ENCODE results near the gene RERE.

RERE gene

DNA sequence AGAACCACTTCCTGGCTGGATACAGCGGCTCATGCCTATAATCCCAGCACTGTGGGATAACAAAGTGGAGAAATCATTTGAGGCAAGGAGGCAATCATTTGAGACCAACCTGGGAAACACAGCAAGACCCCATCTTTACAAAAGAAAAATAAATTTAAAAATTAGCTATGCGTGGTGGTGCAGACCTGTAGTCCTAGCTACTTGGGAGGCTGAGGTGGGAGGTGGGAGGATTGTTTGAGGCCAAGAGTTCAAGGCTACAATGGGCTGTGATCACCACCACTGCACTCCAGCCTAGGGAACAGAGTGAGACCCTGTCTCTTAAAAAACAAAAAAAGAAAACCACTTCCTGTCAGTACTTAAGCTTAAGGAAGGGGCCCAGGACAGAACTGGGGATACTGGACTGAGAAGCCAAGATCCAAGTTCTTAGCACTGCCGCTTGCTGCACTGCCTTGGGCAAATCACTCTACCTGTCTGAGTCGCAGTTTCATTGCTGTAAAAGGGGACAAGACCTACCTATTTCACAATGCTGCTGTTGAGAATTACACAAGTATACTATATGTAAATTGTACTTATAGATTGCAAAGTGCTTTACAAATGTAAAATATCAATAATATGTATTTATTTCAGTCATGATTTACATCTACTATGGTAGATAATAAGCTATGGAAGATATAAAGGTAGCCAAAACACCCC, 154.9 kb downstream of the RERE start:
- Histone ChIP-seq H3F3A (ENCODE audit: insufficient read depth) (no peaks in the 10 kb centered on the region), H3K79me2 (ENCODE audit: insufficient read depth, low read length) (no peaks in the 10 kb centered on the region), H3K9me3 (ENCODE audit: insufficient read depth, low read length) (no peaks in the 10 kb centered on the region), H3K4me2 (ENCODE audit: low read depth, low read length, poor library complexity, severe bottlenecking) (no peak overlapping the region), H3K9ac (ENCODE audit: low read length) (no peak overlapping the region), H3K27ac (ENCODE audit: low read depth, low read length) (no peak overlapping the region), H3K9me2 (replicated peaks; ENCODE audit: insufficient read depth, low read length) (no peaks in the 10 kb centered on the region), H3K27me3 (ENCODE audit: low read length) (no peaks in the 10 kb centered on the region), H2AFZ (ENCODE audit: low read depth, low read length, severe bottlenecking) (no peak overlapping the region), H4K20me1 (ENCODE audit: low read depth, low read length) (peaks cover 7% of the 10 kb centered on the region; the same call in 1 of the 2 replicates), H3K36me3 (ENCODE audit: low read length) (no peaks in the 10 kb centered on the region), H3K4me3 (ENCODE audit: insufficient read depth, low read length, poor library complexity, severe bottlenecking) (no peak overlapping the region)
- no peak for TF ChIP-seq CTCF (IDR thresholded peaks at IDR 0.05; ENCODE audit: insufficient read depth, low read length, poor library complexity, severe bottlenecking)
- TF ChIP-seq EZH2phosphoT487 (conservative IDR thresholded peaks at IDR 0.05; ENCODE audit: low read length): no peak

DNA sequence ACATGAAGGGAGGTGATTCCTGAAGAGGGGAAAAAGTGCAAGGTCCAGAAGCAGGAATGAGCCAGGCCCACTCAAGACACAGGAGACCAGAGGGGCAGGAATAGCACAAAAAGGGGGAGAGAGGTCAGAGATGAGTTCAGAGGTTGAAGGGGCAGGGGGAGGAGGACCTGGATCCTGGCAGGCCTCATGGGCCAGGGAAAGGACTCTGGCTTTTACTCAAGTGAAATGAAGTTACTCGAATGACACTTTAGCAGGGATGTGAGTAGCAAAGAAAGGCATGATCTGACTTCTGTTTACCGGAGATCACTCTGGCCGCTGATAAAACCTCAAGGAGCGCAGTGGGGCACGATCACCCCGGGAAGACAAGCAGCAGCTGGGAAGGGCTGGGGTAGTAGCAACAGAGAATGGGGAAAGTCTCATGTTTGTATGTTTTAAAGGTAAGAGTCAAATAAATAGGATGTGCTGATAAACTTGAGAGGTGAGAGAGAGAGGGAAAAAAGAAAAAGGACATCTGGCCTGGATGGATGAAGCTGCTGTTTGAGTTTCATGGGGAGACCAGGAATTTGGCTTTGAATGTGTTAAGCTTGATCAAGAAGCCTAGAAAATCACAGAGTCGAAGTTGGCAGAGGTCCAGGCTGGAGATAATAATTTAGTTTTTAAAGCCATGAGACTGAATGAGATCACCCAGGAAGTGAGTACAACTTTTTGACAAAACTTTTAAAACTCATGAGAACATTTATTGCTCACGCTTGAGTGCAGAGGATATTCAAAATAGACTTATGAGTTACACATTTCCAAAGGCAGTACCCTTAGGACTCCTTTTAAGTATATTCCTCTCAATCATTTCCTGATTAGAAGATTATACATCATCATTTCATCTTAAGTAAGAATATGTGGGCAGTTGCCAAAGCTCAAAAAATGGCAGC, 156.0 kb downstream of the RERE start:
- no peak overlapping the region for H3K9ac ChIP-seq (ENCODE audit: low read length)
- no peaks in the 10 kb centered on the region for H3K9me2 ChIP-seq (replicated peaks; ENCODE audit: insufficient read depth, low read length)
- no peaks in the 10 kb centered on the region for H3K9me3 ChIP-seq (ENCODE audit: insufficient read depth, low read length)
- no peak overlapping the region for H3K4me2 ChIP-seq (ENCODE audit: low read depth, low read length, poor library complexity, severe bottlenecking)
- H3K79me2 ChIP-seq (ENCODE audit: insufficient read depth, low read length): no peaks in the 10 kb centered on the region
- no peaks in the 10 kb centered on the region for H3F3A ChIP-seq (ENCODE audit: insufficient read depth)
- no peaks in the 10 kb centered on the region for H3K27me3 ChIP-seq (ENCODE audit: low read length)
- H3K36me3 ChIP-seq (ENCODE audit: low read length): no peaks in the 10 kb centered on the region
- peaks cover 6% of the 10 kb centered on the region; the same call in 1 of the 2 replicates for H4K20me1 ChIP-seq (ENCODE audit: low read depth, low read length)
- no peak overlapping the region for H3K4me3 ChIP-seq (ENCODE audit: insufficient read depth, low read length, poor library complexity, severe bottlenecking)
- no peak for TF ChIP-seq EZH2phosphoT487 (conservative IDR thresholded peaks at IDR 0.05; ENCODE audit: low read length)
- TF ChIP-seq CTCF (IDR thresholded peaks at IDR 0.05; ENCODE audit: insufficient read depth, low read length, poor library complexity, severe bottlenecking): no peak
- H3K27ac ChIP-seq (ENCODE audit: low read depth, low read length): no peak overlapping the region
- no peak overlapping the region for H2AFZ ChIP-seq (ENCODE audit: low read depth, low read length, severe bottlenecking)

- Histone ChIP-seq H3K27ac (ENCODE audit: low read depth, low read length) (no peak overlapping the region), H3K9me2 (replicated peaks; ENCODE audit: insufficient read depth, low read length) (no peaks in the 10 kb centered on the region), H3K4me2 (ENCODE audit: low read depth, low read length, poor library complexity, severe bottlenecking) (no peak overlapping the region), H3K9ac (ENCODE audit: low read length) (no peak overlapping the region), H3K4me3 (ENCODE audit: insufficient read depth, low read length, poor library complexity, severe bottlenecking) (no peak overlapping the region), H3K36me3 (ENCODE audit: low read length) (no peaks in the 10 kb centered on the region), H2AFZ (ENCODE audit: low read depth, low read length, severe bottlenecking) (no peak overlapping the region), H3F3A (ENCODE audit: insufficient read depth) (no peaks in the 10 kb centered on the region), H4K20me1 (ENCODE audit: low read depth, low read length) (no peaks in the 10 kb centered on the region; the same call in 1 of the 2 replicates), H3K79me2 (ENCODE audit: insufficient read depth, low read length) (no peaks in the 10 kb centered on the region), H3K9me3 (ENCODE audit: insufficient read depth, low read length) (no peaks in the 10 kb centered on the region), H3K27me3 (ENCODE audit: low read length) (no peaks in the 10 kb centered on the region)
- TF ChIP-seq CTCF (IDR thresholded peaks at IDR 0.05; ENCODE audit: insufficient read depth, low read length, poor library complexity, severe bottlenecking): no peak
- no peak for TF ChIP-seq EZH2phosphoT487 (conservative IDR thresholded peaks at IDR 0.05; ENCODE audit: low read length)
These were observed 157.0 kb downstream of the RERE start for GRCh38 chr1:8660411-8660828.

Data from SU-DHL-6 (cell line).